IPS-18a (cell line): ENCODE results near the gene ILRUN.
"Not testable (repeated sequence)": the region's sequence is repeated elsewhere in the genome, so short reads cannot be mapped to it uniquely, and the experiment has no call there.

Experiments used
- H3K27ac ChIP-seq: one replicate; pipeline ENCODE4 v1.5.1; 2013; ENCODE audit warnings: low read length
- H3K27me3 ChIP-seq: one replicate; pipeline ENCODE4 v1.6.1; 2013; ENCODE audit warnings: mild to moderate bottlenecking, low read length; ENCODE audit not compliant: control insufficient read depth, insufficient read depth
- H3K36me3 ChIP-seq: one replicate; pipeline ENCODE4 v1.6.1; 2013; ENCODE audit warnings: low read depth, low read length; ENCODE audit not compliant: control insufficient read depth
- H3K4me1 ChIP-seq: one replicate; pipeline ENCODE4 v1.6.1; 2013; ENCODE audit warnings: low read depth, low read length; ENCODE audit not compliant: control insufficient read depth
- H3K4me3 ChIP-seq: one replicate; pipeline ENCODE4 v1.5.1; 2013; ENCODE audit warnings: low read length
- H3K9ac ChIP-seq: one replicate; pipeline ENCODE4 v1.6.1; 2013; ENCODE audit warnings: mild to moderate bottlenecking, low read length, moderate library complexity
- H3K9me3 ChIP-seq: one replicate; pipeline ENCODE4 v1.6.1; 2013; ENCODE audit warnings: low read depth, low read length; ENCODE audit not compliant: control insufficient read depth

The ILRUN gene

GRCh38 chr6:34722451-34722850 is 25.9 kb upstream of the ILRUN start:
- H3K9me3 ChIP-seq: no peaks in the 10 kb centered on the region
- no peak overlapping the region for H3K9ac ChIP-seq
- H3K36me3 ChIP-seq: no peaks in the 10 kb centered on the region
- no peaks in the 10 kb centered on the region for H3K27me3 ChIP-seq
- no peak overlapping the region for H3K27ac ChIP-seq
- H3K4me1 ChIP-seq: peaks cover 5% of the 10 kb centered on the region
- H3K4me3 ChIP-seq: no peak overlapping the region

- H3K4me1 ChIP-seq, H3K27ac ChIP-seq: not testable (repeated sequence)
- peak overlapping the region; percentile 22 for H3K9ac ChIP-seq
Measured at GRCh38 chr6:34720160-34720559, 23.6 kb upstream of the ILRUN start.

DNA sequence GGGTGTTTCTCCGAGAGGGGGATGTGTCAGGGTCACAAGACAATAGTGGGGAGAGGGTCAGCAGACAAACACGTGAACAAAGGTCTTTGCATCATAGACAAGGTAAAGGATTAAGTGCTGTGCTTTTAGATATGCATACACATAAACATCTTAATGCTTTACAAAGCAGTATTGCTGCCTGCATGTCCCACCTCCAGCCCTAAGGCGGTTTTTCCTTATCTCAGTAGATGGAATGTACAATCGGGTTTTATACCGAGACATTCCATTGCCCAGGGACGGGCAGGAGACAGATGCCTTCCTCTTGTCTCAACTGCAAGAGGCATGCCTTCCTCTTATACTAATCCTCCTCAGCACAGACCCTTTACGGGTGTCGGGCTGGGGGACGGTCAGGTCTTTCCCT is 23.1 kb upstream of the ILRUN start:
- not testable (repeated sequence) for H3K9ac ChIP-seq, H3K4me3 ChIP-seq, H3K36me3 ChIP-seq, H3K4me1 ChIP-seq, H3K27ac ChIP-seq, H3K9me3 ChIP-seq, H3K27me3 ChIP-seq

More at GRCh38 chr6:34720160-34720559, 23.6 kb upstream of the ILRUN start:
- H3K27me3 ChIP-seq, H3K36me3 ChIP-seq, H3K4me3 ChIP-seq, H3K9me3 ChIP-seq: not testable (repeated sequence)

- H3K4me1 ChIP-seq: peaks cover 5% of the 10 kb centered on the region
- no peak overlapping the region for H3K9ac ChIP-seq
- no peak overlapping the region for H3K27ac ChIP-seq
- H3K9me3 ChIP-seq: no peaks in the 10 kb centered on the region
- H3K27me3 ChIP-seq: no peaks in the 10 kb centered on the region
- no peaks in the 10 kb centered on the region for H3K36me3 ChIP-seq
- H3K4me3 ChIP-seq: peak overlapping the region; percentile 16
Measured at GRCh38 chr6:34718976-34719375, 22.4 kb upstream of the ILRUN start.

DNA sequence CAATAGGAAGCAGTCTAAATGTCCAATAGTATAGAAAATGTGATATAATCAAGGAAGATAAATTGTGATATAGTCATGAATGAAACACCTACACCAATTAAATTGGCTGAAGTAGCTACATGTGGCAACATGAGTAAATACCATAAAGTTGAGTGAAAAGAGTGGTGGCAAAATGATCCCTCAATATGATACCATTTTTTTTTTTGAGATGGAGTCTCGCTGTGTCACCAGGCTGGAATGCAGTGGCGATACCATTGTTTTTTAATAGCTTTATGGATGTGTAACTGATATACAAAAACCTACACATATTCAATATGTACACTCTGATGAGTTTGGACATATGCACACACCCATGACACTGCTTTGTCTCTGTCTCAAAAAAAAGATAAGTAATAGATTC is 20.9 kb upstream of the ILRUN start:
- Histone ChIP-seq H3K36me3 (no peaks in the 10 kb centered on the region), H3K9ac (no peak overlapping the region), H3K27ac (no peak overlapping the region)

GRCh38 chr6:34714663-34715062 is 18.1 kb upstream of the ILRUN start:
- no peak overlapping the region for H3K27ac ChIP-seq
- no peaks in the 10 kb centered on the region for H3K36me3 ChIP-seq
- H3K27me3 ChIP-seq: no peaks in the 10 kb centered on the region
- no peak overlapping the region for H3K9ac ChIP-seq
- H3K4me1 ChIP-seq: peaks cover 5% of the 10 kb centered on the region
- H3K9me3 ChIP-seq: no peaks in the 10 kb centered on the region
- no peak overlapping the region for H3K4me3 ChIP-seq

More for the DNA sequence above, 20.9 kb upstream of the ILRUN start:
- no peaks in the 10 kb centered on the region for H3K9me3 ChIP-seq
- peaks cover 5% of the 10 kb centered on the region for H3K4me1 ChIP-seq
- H3K4me3 ChIP-seq: no peak overlapping the region
- no peaks in the 10 kb centered on the region for H3K27me3 ChIP-seq

GRCh38 chr6:34712881-34713280 is 16.3 kb upstream of the ILRUN start:
- not testable (repeated sequence) for H3K36me3 ChIP-seq, H3K4me1 ChIP-seq, H3K4me3 ChIP-seq, H3K27ac ChIP-seq, H3K9ac ChIP-seq, H3K27me3 ChIP-seq, H3K9me3 ChIP-seq

- Histone ChIP-seq H3K27ac (no peak overlapping the region), H3K9me3 (no peaks in the 10 kb centered on the region), H3K4me3 (no peak overlapping the region), H3K27me3 (no peaks in the 10 kb centered on the region), H3K9ac (no peak overlapping the region), H3K4me1 (no peaks in the 10 kb centered on the region), H3K36me3 (no peaks in the 10 kb centered on the region)
Measured at GRCh38 chr6:34709386-34709785, 12.8 kb upstream of the ILRUN start.

GRCh38 chr6:34705241-34705640 is 8.7 kb upstream of the ILRUN start:
- H3K27ac ChIP-seq: no peak overlapping the region

DNA sequence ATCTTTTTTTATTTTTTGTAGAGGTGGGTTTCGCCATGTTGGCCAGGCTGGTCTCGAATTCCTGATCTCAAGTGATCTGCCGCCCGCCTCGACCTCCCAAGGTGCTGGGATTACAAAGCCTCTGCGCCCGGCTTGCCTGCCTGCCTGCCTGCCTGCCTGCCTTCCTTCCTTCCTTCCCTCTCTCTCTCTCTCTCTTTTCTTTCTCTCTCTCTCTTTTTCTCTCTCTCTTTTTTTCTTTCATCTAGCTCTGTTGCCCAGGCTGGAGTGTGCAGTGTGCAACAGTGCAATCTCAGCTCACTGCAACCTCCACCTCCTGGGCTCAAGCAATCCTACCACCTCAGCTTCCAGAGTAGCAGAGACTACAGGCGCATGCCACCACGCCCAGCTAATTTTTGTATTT is 4.6 kb upstream of the ILRUN start:
- H3K36me3 ChIP-seq: no peaks in the 10 kb centered on the region
- H3K27ac ChIP-seq: no peak overlapping the region
- H3K9ac ChIP-seq: no peak overlapping the region
- no peak overlapping the region for H3K4me3 ChIP-seq
- peaks cover 5% of the 10 kb centered on the region for H3K27me3 ChIP-seq
- no peaks in the 10 kb centered on the region for H3K9me3 ChIP-seq
- peaks cover 3% of the 10 kb centered on the region for H3K4me1 ChIP-seq

More at GRCh38 chr6:34705241-34705640, 8.7 kb upstream of the ILRUN start:
- no peak overlapping the region for H3K4me3 ChIP-seq
- H3K36me3 ChIP-seq: no peaks in the 10 kb centered on the region
- H3K27me3 ChIP-seq: no peaks in the 10 kb centered on the region
- H3K9ac ChIP-seq: no peak overlapping the region
- no peaks in the 10 kb centered on the region for H3K9me3 ChIP-seq
- no peaks in the 10 kb centered on the region for H3K4me1 ChIP-seq

DNA sequence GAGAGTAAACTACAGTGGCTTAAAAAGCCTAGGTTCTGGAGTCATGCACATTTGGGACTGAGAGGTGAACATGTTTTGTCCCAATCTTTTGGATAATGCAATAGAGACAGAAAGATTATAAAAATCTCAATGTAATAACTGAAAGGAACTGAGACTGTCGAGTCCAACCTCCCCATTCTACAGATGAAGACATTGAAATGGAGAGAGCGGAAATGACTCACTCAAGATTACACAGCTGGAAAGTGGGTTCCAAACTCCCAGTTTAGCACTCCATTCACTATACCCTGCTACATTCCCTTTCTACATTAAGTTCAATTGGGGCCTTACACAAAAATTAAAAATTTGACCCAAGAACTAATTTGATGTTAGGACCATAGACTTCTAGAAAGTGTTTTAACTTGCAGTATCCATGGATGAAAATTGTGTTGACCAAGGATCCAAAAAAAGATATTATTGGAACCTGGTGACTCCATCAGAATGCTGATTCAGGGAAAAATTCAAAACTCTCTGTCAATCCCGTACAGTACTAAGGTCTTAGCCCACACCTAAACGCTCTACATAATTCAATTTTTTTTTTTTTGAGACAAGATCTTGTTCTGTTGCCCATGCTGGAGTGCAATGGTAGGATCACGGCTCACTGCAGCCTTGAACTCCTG is 1.5 kb upstream of the ILRUN start:
- H3K36me3 ChIP-seq: no peaks in the 10 kb centered on the region
- H3K4me1 ChIP-seq: peaks cover 10% of the 10 kb centered on the region
- H3K27me3 ChIP-seq: peaks cover 5% of the 10 kb centered on the region
- H3K4me3 ChIP-seq: no peak overlapping the region
- H3K9me3 ChIP-seq: no peaks in the 10 kb centered on the region
- no peak overlapping the region for H3K27ac ChIP-seq
- H3K9ac ChIP-seq: no peak overlapping the region

DNA sequence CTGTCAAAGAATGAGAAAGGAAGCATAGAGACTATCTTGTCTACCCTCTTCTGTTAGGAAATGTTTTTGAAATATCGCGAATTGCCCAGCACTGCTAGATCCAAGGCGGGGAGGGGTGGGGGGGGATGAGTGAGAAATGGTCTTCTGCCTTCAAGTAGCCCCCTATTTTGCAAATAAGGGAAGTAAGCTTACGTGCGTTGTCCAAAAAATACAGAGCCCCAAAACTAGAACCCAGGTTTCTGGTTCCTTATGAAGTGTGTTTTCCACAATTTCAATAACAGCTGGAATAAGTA is 923 bp upstream of the ILRUN start:
- no peak overlapping the region for H3K9ac ChIP-seq
- H3K4me1 ChIP-seq: peaks cover 10% of the 10 kb centered on the region
- no peak overlapping the region for H3K27ac ChIP-seq
- H3K4me3 ChIP-seq: peak overlapping the region; percentile 68
- no peaks in the 10 kb centered on the region for H3K36me3 ChIP-seq
- no peaks in the 10 kb centered on the region for H3K9me3 ChIP-seq
- peaks cover 5% of the 10 kb centered on the region for H3K27me3 ChIP-seq
